GM23248 (cell line): ENCODE measurements around the gene SLC22A3.

ENCODE experiments used
- EZH2 ChIP-seq: fragments of 200-600 bp; sonication (generic); IDR thresholded peaks from 2 replicates; pipeline ENCODE4 v1.6.1; 2018; ENCODE audit warnings: antibody characterized with exemption, mild to moderate bottlenecking; ENCODE audit not compliant: insufficient read depth, poor library complexity, severe bottlenecking
- EZH2phosphoT487 ChIP-seq: fragments of 200-600 bp; sonication (generic); IDR thresholded peaks from 2 replicates; pipeline ENCODE4 v1.6.1; 2018; ENCODE audit warnings: antibody characterized with exemption, moderate library complexity, mild to moderate bottlenecking, low read depth; ENCODE audit not compliant: insufficient read depth

- TF ChIP-seq EZH2 (no peak), EZH2phosphoT487 (no peak)
Observed at GRCh38 chr6:160358225-160359119, 10.3 kb downstream of the SLC22A3 start.
